Measurements from ENCODE around the gene RALB. TPM values are rescaled to one million over a fixed set of nuclear protein-coding genes. Genes with fewer than 3 reads are reported as not detected.

The RALB gene
- polyA plus RNA-seq, 1 donor (not counting 4 experiments of a cell fraction or from before 2014, with no cell fraction given), result 80.8 TPM

DNA sequence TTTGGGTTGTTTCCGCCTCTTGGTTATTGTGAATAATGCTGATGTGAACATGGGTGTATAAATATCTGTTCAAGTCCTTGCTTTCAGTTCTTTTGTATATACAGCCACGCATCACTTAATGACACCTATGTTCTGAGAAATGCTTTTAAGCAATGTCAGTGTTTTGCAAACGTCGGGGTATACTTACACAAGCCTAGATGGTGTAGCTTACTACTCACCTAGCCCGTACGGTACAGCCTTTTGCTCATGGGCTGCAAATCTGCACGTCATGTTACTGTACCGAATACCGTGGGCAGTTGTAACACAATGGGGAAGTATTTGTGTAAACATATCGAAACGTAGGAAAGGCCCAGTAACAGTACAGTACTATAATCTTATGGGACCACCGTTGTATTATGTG, 12.4 kb downstream of the RALB start:
- Histone ChIP-seq H3K4me2 (ENCODE audit: control insufficient read depth, extremely low read depth, insufficient read depth, low read depth, low read length) (no peak overlapping the region), H3K27ac (ENCODE audit: control insufficient read depth, insufficient read depth, low read length) (no peak overlapping the region), H3K4me3 (ENCODE audit: control insufficient read depth in 2 of 3, extremely low read depth in 1 of 3, insufficient read depth in 2 of 3, low read depth in 1 of 3, low read length in 3 of 3) (no peak overlapping the region), H2AFZ (ENCODE audit: control insufficient read depth, low read length) (no peak overlapping the region), H3K79me2 (ENCODE audit: control insufficient read depth, insufficient read depth, low read length) (peaks cover 74% of the 10 kb centered on the region), H3K9me3 (ENCODE audit: control insufficient read depth, low read depth, low read length) (no peaks in the 10 kb centered on the region), H3K36me3 (ENCODE audit: control insufficient read depth in 2 of 2, extremely low read depth in 1 of 2, insufficient read depth in 2 of 2, low read length in 2 of 2) (peaks cover 0 to 3% of the 10 kb centered on the region in 2 experiments), H3K9ac (ENCODE audit: control insufficient read depth, extremely low read depth, insufficient read depth, low read length) (no peak overlapping the region), H4K20me1 (ENCODE audit: control insufficient read depth, extremely low read depth, insufficient read depth, low read length) (peaks cover 5% of the 10 kb centered on the region), H3K9me1 (ENCODE audit: control insufficient read depth, extremely low read depth, insufficient read depth, low read length) (no peaks in the 10 kb centered on the region), H3K27me3 (ENCODE audit: control insufficient read depth, extremely low read depth, insufficient read depth, low read length) (no peaks in the 10 kb centered on the region), H3K4me1 (ENCODE audit: control insufficient read depth, extremely low read depth, insufficient read depth, low read length) (peaks cover 16% of the 10 kb centered on the region)
- dilution Hi-C loops (cut with MboI; ENCODE audit: extremely low pct_ligation_motif_present, low sequenced_read_pairs), result no loop called here
- FAIRE-seq (no peak), DNase-seq (ENCODE audit: low read depth, low spot score) (no peak)
- TF ChIP-seq, protein P1, sequence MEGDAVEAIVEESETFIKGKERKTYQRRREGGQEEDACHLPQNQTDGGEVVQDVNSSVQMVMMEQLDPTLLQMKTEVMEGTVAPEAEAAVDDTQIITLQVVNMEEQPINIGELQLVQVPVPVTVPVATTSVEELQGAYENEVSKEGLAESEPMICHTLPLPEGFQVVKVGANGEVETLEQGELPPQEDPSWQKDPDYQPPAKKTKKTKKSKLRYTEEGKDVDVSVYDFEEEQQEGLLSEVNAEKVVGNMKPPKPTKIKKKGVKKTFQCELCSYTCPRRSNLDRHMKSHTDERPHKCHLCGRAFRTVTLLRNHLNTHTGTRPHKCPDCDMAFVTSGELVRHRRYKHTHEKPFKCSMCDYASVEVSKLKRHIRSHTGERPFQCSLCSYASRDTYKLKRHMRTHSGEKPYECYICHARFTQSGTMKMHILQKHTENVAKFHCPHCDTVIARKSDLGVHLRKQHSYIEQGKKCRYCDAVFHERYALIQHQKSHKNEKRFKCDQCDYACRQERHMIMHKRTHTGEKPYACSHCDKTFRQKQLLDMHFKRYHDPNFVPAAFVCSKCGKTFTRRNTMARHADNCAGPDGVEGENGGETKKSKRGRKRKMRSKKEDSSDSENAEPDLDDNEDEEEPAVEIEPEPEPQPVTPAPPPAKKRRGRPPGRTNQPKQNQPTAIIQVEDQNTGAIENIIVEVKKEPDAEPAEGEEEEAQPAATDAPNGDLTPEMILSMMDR (optimal IDR thresholded peaks at IDR 0.05 in 1 of 3, IDR thresholded peaks at IDR 0.05 in 1 of 3, conservative IDR thresholded peaks at IDR 0.05 in 1 of 3; ENCODE audit: extremely low read depth in 1 of 3, insufficient read depth in 2 of 3, low read length in 3 of 3), result no peak
- no peak for TF ChIP-seq EZH2 (IDR thresholded peaks at IDR 0.05; ENCODE audit: low read length)

DNA sequence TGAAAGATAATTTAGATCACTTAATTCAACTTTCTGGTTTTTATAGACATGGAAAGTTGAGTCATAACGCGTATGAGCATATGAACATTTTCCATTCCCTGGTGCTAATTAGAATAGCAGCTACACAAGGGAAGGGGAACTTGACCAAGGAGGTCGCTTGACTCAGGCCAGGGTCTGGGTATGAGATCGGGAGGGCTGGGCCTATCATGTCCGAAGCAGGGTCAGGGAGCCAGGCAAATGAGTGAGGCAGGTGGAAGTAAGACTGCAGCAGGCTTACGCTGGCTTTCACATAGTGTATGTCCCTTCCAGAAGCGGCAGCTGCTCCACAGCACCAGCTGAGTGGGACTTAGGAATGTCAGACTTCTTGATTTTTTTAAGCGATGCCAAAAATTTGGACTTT, 14.7 kb downstream of the RALB start:
- TF ChIP-seq EZH2 (IDR thresholded peaks at IDR 0.05; ENCODE audit: low read length), result no peak
- TF ChIP-seq, protein P1 (optimal IDR thresholded peaks at IDR 0.05 in 1 of 3, IDR thresholded peaks at IDR 0.05 in 1 of 3, conservative IDR thresholded peaks at IDR 0.05 in 1 of 3; ENCODE audit: extremely low read depth in 1 of 3, insufficient read depth in 2 of 3, low read length in 3 of 3), result no peak
- no peak for DNase-seq (ENCODE audit: low read depth, low spot score)
- Histone ChIP-seq H2AFZ (ENCODE audit: control insufficient read depth, low read length) (no peak overlapping the region), H3K4me3 (ENCODE audit: control insufficient read depth in 2 of 3, extremely low read depth in 1 of 3, insufficient read depth in 2 of 3, low read depth in 1 of 3, low read length in 3 of 3) (no peak overlapping the region), H3K27ac (ENCODE audit: control insufficient read depth, insufficient read depth, low read length) (no peak overlapping the region), H3K27me3 (ENCODE audit: control insufficient read depth, extremely low read depth, insufficient read depth, low read length) (no peaks in the 10 kb centered on the region), H3K36me3 (ENCODE audit: control insufficient read depth in 2 of 2, extremely low read depth in 1 of 2, insufficient read depth in 2 of 2, low read length in 2 of 2) (peaks cover 1 to 3% of the 10 kb centered on the region in 2 experiments), H3K9me3 (ENCODE audit: control insufficient read depth, low read depth, low read length) (no peaks in the 10 kb centered on the region), H4K20me1 (ENCODE audit: control insufficient read depth, extremely low read depth, insufficient read depth, low read length) (no peaks in the 10 kb centered on the region), H3K79me2 (ENCODE audit: control insufficient read depth, insufficient read depth, low read length) (peaks cover 72% of the 10 kb centered on the region), H3K9ac (ENCODE audit: control insufficient read depth, extremely low read depth, insufficient read depth, low read length) (no peak overlapping the region), H3K9me1 (ENCODE audit: control insufficient read depth, extremely low read depth, insufficient read depth, low read length) (no peaks in the 10 kb centered on the region), H3K4me1 (ENCODE audit: control insufficient read depth, extremely low read depth, insufficient read depth, low read length) (peaks cover 10% of the 10 kb centered on the region), H3K4me2 (ENCODE audit: control insufficient read depth, extremely low read depth, insufficient read depth, low read depth, low read length) (no peak overlapping the region)
- dilution Hi-C loops (cut with MboI; ENCODE audit: extremely low pct_ligation_motif_present, low sequenced_read_pairs), result no loop called here
- FAIRE-seq, result no peak
